BJ (cell line): ENCODE measurements around the gene IL1A. TPM values are rescaled to one million over a fixed set of nuclear protein-coding genes. Genes with fewer than 3 reads are reported as not detected.

Source experiments
- CTCF ChIA-PET: fragments of 350-600 bp; formaldehyde crosslinking; extraction: SDS; loops from one replicate; lab custom pipeline; 2021; ENCODE audit warnings: antibody characterized with exemption, inconsistent platforms; lab: Yijun Ruan, JAX
- POLR2A ChIA-PET: fragments of 300-600 bp; sonication (Branson Sonifier 250); formaldehyde crosslinking; extraction: SDS; loops from one replicate; lab custom pipeline; 2021; ENCODE audit warnings: antibody characterized with exemption; lab: Charles Lee
- DNase-seq: peaks from one replicate; pipeline ENCODE4 v3.0.0-alpha.2; 2011; ENCODE audit warnings: low read depth
- H3K27me3 ChIP-seq: 2 replicates; pipeline ENCODE4 v1.6.0; 2011; ENCODE audit warnings: low read length; ENCODE audit not compliant: control insufficient read depth, insufficient read depth
- H3K36me3 ChIP-seq: 2 replicates; pipeline ENCODE4 v1.5.1; 2011; ENCODE audit warnings: low read length; ENCODE audit not compliant: control insufficient read depth, insufficient read depth
- H3K4me3 ChIP-seq: 2 replicates; pipeline ENCODE4 v1.5.1; 2011; ENCODE audit warnings: low read depth, mild to moderate bottlenecking, control low read depth, low read length
- CTCF ChIP-seq: IDR thresholded peaks from 2 replicates; pipeline ENCODE4 v1.5.1; 2011; ENCODE audit warnings: low read depth, mild to moderate bottlenecking, control low read depth, inconsistent platforms, low read length, moderate library complexity; ENCODE audit not compliant: insufficient read depth
- polyA plus RNA-seq: library from polyadenylated mRNA; depleted of rRNA; stranded (reverse); fragments of >200 nt; gene quantifications from 2 replicates; pipeline ENCODE4 v1.2.3, GENCODE V29; 2011

The IL1A gene
- polyA plus RNA-seq, 1 experiment = 0.11 TPM

- TF ChIP-seq CTCF = no peak
- no peak for DNase-seq
- CTCF ChIA-PET = interaction anchor here (1.3 to 10.0 kb wide), 4 partner anchors 11 to 204 kb away, joined by 5 to 66 read pairs (median 37); no protein-coding TSS in a partner anchor
- Histone ChIP-seq H3K27me3 (no peaks in the 10 kb centered on the region), H3K36me3 (no peaks in the 10 kb centered on the region; the same call in 1 of the 2 replicates), H3K4me3 (no peak overlapping the region)
- POLR2A ChIA-PET = no interaction called here
Measured at GRCh38 chr2:112737542-112738232, 46.6 kb downstream of the IL1A start.

GRCh38 chr2:112733871-112734270 is 50.4 kb downstream of the IL1A start:
- no peak for TF ChIP-seq CTCF
- Histone ChIP-seq H3K36me3 (no peaks in the 10 kb centered on the region; the same call in 1 of the 2 replicates), H3K27me3 (no peaks in the 10 kb centered on the region), H3K4me3 (no peak overlapping the region)
- ChIA-PET CTCF (interaction anchor here (1.0 to 2.2 kb wide), 3 partner anchors 16 to 208 kb away, joined by 4 to 10 read pairs (median 6); no protein-coding TSS in a partner anchor), POLR2A (no interaction called here)
- no peak for DNase-seq

- Histone ChIP-seq H3K27me3 (no peaks in the 10 kb centered on the region), H3K4me3 (no peak overlapping the region), H3K36me3 (no peaks in the 10 kb centered on the region)
- TF ChIP-seq CTCF = no peak
- DNase-seq = no peak
- ChIA-PET POLR2A (no interaction called here), CTCF (interaction anchor here (1.0 to 2.2 kb wide), 2 partner anchors 16 to 208 kb away, joined by 4 to 10 read pairs; no protein-coding TSS in a partner anchor)
Measured at GRCh38 chr2:112733456-112733855, 50.8 kb downstream of the IL1A start.

GRCh38 chr2:112731479-112731878 is 52.8 kb downstream of the IL1A start:
- no peak for TF ChIP-seq CTCF
- no peak overlapping the region for H3K4me3 ChIP-seq
- DNase-seq = no peak
- POLR2A ChIA-PET = no interaction called here
- H3K36me3 ChIP-seq = no peaks in the 10 kb centered on the region
- no peaks in the 10 kb centered on the region for H3K27me3 ChIP-seq
- CTCF ChIA-PET = interaction anchor here (1.1 to 11.5 kb wide), 2 partner anchors 18 to 104 kb away, joined by 4 to 251 read pairs; no protein-coding TSS in a partner anchor

GRCh38 chr2:112730791-112731190 is 53.5 kb downstream of the IL1A start:
- Histone ChIP-seq H3K4me3 (no peak overlapping the region), H3K27me3 (no peaks in the 10 kb centered on the region), H3K36me3 (no peaks in the 10 kb centered on the region)
- no peak for DNase-seq
- CTCF ChIA-PET = interaction anchor here (0.6 to 11.5 kb wide), 7 partner anchors 10 to 170 kb away, joined by 3 to 251 read pairs (median 4); no protein-coding TSS in a partner anchor
- POLR2A ChIA-PET = no interaction called here
- TF ChIP-seq CTCF = no peak
